PC-9 (cell line): ENCODE data around the gene TMEM267.

Experiments
- CTCF ChIP-seq: fragments of 200-600 bp; sonication (generic); conservative IDR thresholded peaks from 2 replicates; pipeline ENCODE4 v1.6.1; 2017; ENCODE audit warnings: mixed run types, antibody characterized with exemption, mild to moderate bottlenecking, moderate library complexity
- EZH2 ChIP-seq: fragments of 200-600 bp; sonication (generic); IDR thresholded peaks from 2 replicates; pipeline ENCODE4 v1.8.0; 2017; ENCODE audit warnings: antibody characterized with exemption, low read depth

GRCh38 chr5:43421450-43422133, 62.1 kb downstream of the TMEM267 start:
- TF ChIP-seq CTCF (no peak), EZH2 (no peak)
